Globus pallidus (tissue), 1 donor: ENCODE measurements around the gene PTPRN2.

Source experiments
- DNase-seq: peaks from one replicate; pipeline ENCODE4 v3.0.0-alpha.2; 2015; ENCODE audit warnings: low spot score

PTPRN2 gene

GRCh38 chr7:157693521-157694375 lies 893.9 kb downstream of the PTPRN2 start:
- no peak for DNase-seq

- DNase-seq: no peak
Measured at GRCh38 chr7:157693071-157693520, 894.5 kb downstream of the PTPRN2 start.

GRCh38 chr7:157692460-157693011 lies 895.1 kb downstream of the PTPRN2 start:
- DNase-seq: no peak

GRCh38 chr7:157691586-157692459 lies 895.8 kb downstream of the PTPRN2 start:
- DNase-seq: peak; percentile 28

GRCh38 chr7:157690833-157691585 lies 896.6 kb downstream of the PTPRN2 start:
- DNase-seq: peak; percentile 83

GRCh38 chr7:157690058-157690832 lies 897.4 kb downstream of the PTPRN2 start:
- DNase-seq: no peak

GRCh38 chr7:157689269-157690057 lies 898.2 kb downstream of the PTPRN2 start:
- no peak for DNase-seq

GRCh38 chr7:157688533-157689268 lies 898.9 kb downstream of the PTPRN2 start:
- DNase-seq: no peak

GRCh38 chr7:157687845-157688532 lies 899.6 kb downstream of the PTPRN2 start:
- DNase-seq: no peak

GRCh38 chr7:157687158-157687557 lies 900.5 kb downstream of the PTPRN2 start:
- DNase-seq: no peak

GRCh38 chr7:157686285-157686894 lies 901.2 kb downstream of the PTPRN2 start:
- no peak for DNase-seq

- DNase-seq: no peak
Measured at GRCh38 chr7:157685430-157686284, 902.0 kb downstream of the PTPRN2 start.

- no peak for DNase-seq
Measured at GRCh38 chr7:157684909-157685429, 902.7 kb downstream of the PTPRN2 start.

GRCh38 chr7:157684157-157684908 lies 903.3 kb downstream of the PTPRN2 start:
- no peak for DNase-seq

- DNase-seq: no peak
Measured at GRCh38 chr7:157683747-157684156, 903.9 kb downstream of the PTPRN2 start.
